Fibroblast of villous mesenchyme (primary cell): ENCODE data around the gene LIFR. TPM values are rescaled to one million over a fixed set of nuclear protein-coding genes. Genes with fewer than 3 reads are reported as not detected.

Experiments used
- DNase-seq: peaks from one replicate; pipeline ENCODE4 v3.0.0-alpha.2; 2010; ENCODE audit warnings: low read depth
- H3K4me3 ChIP-seq: 2 replicates; pipeline ENCODE4 v1.5.1; 2011; ENCODE audit warnings: low read depth, mild to moderate bottlenecking, low read length
- total RNA-seq: library from RNA; depleted of rRNA; stranded (reverse); fragments of >200 nt; gene quantifications from 2 replicates; pipeline ENCODE4 v1.2.3, GENCODE V29; 2012
- TF ChIP-seq, protein P1 (sequence below): IDR thresholded peaks from 2 replicates; pipeline ENCODE4 v1.5.1; 2012; ENCODE audit warnings: low read depth, mild to moderate bottlenecking, low read length; ENCODE audit not compliant: insufficient read depth

Gene LIFR
- total RNA-seq, 1 donor, result 40.2 TPM

DNA sequence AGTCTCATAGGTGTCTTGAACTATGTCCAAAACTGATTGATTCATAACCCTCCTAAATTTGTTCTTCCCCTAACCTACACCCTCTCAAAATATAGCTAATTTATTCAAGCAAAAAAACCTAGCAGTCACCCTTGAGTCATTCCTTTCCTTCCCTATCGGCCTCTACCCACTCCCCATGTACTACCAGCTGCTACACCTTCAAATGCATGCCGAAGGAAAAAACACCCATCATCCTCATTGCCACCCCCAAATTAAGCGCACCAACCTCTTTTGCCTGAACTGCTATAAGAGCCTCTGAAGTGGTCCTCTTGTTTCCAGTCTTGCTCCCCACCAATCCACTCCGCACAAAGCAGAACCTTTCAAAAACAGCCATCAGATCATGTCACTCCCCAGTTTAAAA, 12.6 kb downstream of the LIFR start:
- TF ChIP-seq, protein P1, sequence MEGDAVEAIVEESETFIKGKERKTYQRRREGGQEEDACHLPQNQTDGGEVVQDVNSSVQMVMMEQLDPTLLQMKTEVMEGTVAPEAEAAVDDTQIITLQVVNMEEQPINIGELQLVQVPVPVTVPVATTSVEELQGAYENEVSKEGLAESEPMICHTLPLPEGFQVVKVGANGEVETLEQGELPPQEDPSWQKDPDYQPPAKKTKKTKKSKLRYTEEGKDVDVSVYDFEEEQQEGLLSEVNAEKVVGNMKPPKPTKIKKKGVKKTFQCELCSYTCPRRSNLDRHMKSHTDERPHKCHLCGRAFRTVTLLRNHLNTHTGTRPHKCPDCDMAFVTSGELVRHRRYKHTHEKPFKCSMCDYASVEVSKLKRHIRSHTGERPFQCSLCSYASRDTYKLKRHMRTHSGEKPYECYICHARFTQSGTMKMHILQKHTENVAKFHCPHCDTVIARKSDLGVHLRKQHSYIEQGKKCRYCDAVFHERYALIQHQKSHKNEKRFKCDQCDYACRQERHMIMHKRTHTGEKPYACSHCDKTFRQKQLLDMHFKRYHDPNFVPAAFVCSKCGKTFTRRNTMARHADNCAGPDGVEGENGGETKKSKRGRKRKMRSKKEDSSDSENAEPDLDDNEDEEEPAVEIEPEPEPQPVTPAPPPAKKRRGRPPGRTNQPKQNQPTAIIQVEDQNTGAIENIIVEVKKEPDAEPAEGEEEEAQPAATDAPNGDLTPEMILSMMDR, result no peak
- no peak overlapping the region for H3K4me3 ChIP-seq
- no peak for DNase-seq

DNA sequence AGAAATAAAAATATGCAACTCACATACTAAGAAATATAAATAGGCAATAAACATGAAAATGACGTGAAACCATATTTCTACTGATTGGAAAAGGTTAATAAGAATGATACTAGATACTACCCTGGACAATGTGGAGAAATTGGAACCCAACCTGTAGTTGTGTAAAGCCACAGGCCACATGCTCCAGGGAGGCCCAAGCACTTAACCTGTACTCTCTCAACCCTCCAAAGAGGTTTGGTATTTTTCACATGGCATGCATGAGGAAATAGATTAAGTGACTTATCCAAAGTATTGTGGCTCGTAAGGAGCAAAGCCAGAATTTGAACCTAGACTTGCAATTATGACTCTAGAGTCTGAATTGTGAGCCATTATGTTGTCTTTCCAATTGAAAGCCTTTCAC, 13.4 kb downstream of the LIFR start:
- no peak overlapping the region for H3K4me3 ChIP-seq
- DNase-seq, result no peak
- TF ChIP-seq, protein P1, result no peak

DNA sequence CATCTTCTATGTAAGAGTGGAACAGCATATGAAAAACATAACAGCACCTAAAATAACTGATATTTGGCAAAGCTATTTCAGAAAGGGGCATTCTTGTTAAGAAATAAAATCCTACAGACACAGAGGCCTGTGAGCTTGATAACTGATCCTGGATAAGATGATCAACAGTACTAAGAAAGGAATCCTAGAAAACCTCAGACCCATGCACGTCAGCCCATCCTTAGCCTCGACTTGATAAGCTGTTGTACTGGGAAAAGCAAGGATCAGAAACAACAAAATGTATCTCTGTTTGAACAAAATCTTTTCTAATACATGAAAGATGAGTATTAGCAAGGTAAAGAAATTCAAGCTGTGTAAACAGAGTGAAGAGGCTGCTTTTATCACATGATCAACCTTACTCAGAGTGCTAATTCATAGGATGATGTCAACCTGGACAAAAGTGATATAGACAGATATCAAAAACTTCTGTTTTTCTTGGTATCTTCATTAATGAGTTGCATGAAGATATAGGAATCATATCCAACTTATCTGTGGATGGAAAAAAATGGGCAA, 15.2 kb downstream of the LIFR start:
- H3K4me3 ChIP-seq, result no peak overlapping the region
- TF ChIP-seq, protein P1, result no peak
- peak; percentile 55 for DNase-seq

DNA sequence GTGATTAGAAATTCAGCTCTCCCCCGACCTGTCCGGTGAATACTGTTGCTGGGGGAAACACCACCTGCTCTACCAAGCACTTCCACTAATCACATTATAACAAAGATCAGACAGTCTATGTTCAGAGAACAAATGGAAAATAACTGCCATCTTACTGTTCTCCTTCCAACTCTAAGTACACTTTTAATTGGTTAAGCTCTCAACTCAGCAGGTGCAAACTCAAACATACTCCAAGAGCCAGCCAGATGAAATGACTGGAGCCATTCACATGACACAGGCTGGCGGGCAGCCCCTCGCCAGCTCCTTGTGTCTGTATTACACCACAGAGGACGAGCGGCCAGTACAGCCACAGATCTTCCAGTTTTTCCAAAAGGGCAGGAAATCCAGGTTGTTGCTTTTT, 16.1 kb downstream of the LIFR start:
- TF ChIP-seq, protein P1, result no peak
- DNase-seq, result no peak

DNA sequence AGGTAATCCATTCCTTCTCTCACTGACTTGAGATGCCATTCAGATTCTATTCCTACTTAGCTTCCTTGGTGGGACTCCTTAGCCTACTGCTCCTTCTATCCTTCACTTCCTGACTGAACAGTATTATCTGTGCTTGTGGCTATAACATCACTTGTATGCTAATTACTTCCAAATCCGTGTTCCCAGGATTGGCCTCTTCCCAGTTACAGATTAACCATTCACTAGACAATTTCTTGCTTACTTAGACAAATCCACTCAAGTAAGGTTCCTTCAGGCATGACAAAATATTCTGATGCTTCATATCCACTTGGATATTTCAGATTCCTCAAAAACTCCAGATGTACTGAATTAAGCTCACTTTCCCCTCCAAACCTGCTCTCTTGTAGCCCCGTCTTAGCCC, 18.3 kb downstream of the LIFR start:
- DNase-seq, result no peak
- TF ChIP-seq, protein P1, result no peak
- no peak overlapping the region for H3K4me3 ChIP-seq

More for the DNA sequence above, 16.1 kb downstream of the LIFR start:
- H3K4me3 ChIP-seq, result no peak overlapping the region

DNA sequence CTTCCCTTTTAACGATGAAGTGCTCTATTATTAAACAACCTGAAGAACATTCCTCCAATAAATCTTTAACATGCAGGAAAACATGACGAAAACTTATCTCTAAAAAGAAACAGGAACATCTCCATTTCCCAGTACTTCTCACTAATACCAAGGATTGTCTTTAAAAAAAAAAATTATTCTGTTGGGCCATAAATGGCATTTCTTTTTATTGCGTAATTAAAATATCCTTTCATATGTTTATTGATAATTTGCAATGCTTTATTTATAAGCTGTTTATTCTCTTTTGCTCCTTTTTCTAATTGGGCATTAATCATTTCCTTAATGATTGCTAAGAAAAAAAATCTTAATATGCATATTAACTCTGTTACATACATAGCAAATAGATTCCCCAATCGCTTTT, 18.9 kb downstream of the LIFR start:
- no peak for DNase-seq
- TF ChIP-seq, protein P1, result no peak
- no peak overlapping the region for H3K4me3 ChIP-seq

DNA sequence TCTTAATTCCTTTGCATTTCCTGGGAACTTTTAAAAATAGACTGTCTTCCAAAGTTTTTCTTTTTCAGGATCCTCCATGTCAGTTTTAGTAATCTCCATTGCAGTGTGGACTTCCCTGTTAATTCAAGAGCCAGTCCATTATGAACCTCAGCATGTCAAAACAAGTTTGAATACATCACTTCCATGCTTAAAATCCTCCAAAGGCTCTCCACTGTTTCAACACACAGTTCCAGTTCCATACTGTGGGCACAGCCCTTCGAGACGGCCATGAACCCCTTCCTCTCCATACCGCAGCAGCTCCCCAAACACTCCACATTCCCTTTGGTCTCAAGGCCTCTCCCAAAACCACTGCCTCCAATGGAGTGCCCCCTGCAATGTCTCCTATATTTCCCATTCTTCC, 19.5 kb downstream of the LIFR start:
- TF ChIP-seq, protein P1, result no peak
- no peak for DNase-seq
- H3K4me3 ChIP-seq, result no peak overlapping the region
